Measurements from ENCODE around the gene ROBO4. TPM values are rescaled to one million over a fixed set of nuclear protein-coding genes. Genes with fewer than 3 reads are reported as not detected.
A peak's percentile ranks its signal among the peaks of the same experiment; 100 is the strongest.

ROBO4 gene
- total and polyA plus RNA-seq, 2 of the 13 experiments (the other 11 are each of a cell fraction or from before 2014, with no cell fraction given): 0.07 to 1.1 TPM

DNA sequence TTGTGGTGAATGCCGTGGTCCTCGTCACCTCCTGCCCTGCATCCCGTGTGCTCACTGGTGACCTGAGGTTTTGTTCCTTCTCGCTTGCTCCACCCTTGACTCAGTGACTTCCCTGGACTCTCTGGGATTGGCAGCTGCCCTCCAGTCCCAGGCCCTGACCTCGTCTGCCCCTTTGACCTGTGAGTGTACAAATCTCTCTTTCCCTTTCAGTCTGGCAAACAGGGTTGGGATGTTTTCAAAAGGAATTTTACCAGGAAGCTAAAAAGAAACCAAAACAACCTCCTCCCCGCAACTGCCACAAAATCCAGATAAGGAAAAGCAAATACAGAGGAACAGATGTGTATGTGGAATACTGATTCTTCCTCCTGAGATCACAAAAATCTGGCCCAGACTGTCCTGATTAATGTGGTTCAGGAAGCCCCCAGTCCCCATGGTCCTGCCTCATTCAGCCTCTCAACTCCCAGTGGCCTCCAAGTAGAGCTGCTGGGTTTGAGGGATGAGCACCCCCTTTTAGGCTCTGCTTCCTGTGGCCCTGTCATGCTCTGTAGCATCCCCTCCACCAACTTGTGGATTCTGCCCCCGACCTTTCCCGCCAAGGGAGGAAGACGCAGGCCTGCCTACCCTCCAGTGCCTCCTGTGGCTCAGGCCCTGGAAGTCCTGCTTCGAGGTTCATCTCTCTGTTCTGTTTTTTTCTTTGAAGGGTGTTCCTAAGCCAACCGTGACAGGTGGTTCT, 15.2 kb downstream of the ROBO4 start (continued):
- no peak for TF ChIP-seq ZSCAN20 (CRISPR knock-in tag; IDR thresholded peaks at IDR 0.05; ENCODE audit: borderline replicate concordance)
- TF ChIP-seq HDAC1 (CRISPR knock-in tag; IDR thresholded peaks at IDR 0.05): peak; percentile 87
- no peak for TF ChIP-seq ZNF468 (CRISPR knock-in tag; IDR thresholded peaks at IDR 0.05)
- TF ChIP-seq ZNF558 (CRISPR knock-in tag; IDR thresholded peaks at IDR 0.05; ENCODE audit: borderline replicate concordance): no peak; the same call in 1 of the 2 replicates
- TF ChIP-seq, protein P1, sequence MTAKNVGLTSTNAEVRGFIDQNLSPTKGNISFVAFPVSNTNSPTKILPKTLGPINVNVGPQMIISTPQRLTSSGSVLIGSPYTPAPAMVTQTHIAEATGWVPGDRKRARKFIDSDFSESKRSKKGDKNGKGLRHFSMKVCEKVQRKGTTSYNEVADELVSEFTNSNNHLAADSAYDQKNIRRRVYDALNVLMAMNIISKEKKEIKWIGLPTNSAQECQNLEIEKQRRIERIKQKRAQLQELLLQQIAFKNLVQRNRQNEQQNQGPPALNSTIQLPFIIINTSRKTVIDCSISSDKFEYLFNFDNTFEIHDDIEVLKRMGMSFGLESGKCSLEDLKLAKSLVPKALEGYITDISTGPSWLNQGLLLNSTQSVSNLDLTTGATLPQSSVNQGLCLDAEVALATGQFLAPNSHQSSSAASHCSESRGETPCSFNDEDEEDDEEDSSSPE (CRISPR knock-in tag; IDR thresholded peaks at IDR 0.05): peak; percentile 76
- 0 out of 2 replicates have a peak, but pooled peaks have one; percentile 63 for TF ChIP-seq ZNF788 (CRISPR knock-in tag; IDR thresholded peaks at IDR 0.05; ENCODE audit: borderline replicate concordance)
- TF ChIP-seq MAZ (IDR thresholded peaks at IDR 0.05; ENCODE audit: borderline replicate concordance, low read depth, low read length): no peak
- no peak for TF ChIP-seq MAZ (CRISPR knock-in tag; IDR thresholded peaks at IDR 0.05; ENCODE audit: low read depth)
- TF ChIP-seq ZNF251 (CRISPR knock-in tag; IDR thresholded peaks at IDR 0.05): no peak
- no peak for TF ChIP-seq ZNF7 (CRISPR knock-in tag; IDR thresholded peaks at IDR 0.05)
- peak; percentile 81 for TF ChIP-seq MED1 (CRISPR knock-in tag; IDR thresholded peaks at IDR 0.05)
- TF ChIP-seq MTA1 (CRISPR knock-in tag; IDR thresholded peaks at IDR 0.05; ENCODE audit: borderline replicate concordance): peak; percentile 19; the same call in 1 of the 2 replicates
- no peak; the same call in 1 of the 2 replicates for TF ChIP-seq IRF1 (CRISPR knock-in tag; IDR thresholded peaks at IDR 0.05; ENCODE audit: low read depth)
- TF ChIP-seq NFYC (CRISPR knock-in tag; IDR thresholded peaks at IDR 0.05): 0 out of 2 replicates have a peak, but pooled peaks have one; percentile 25
- TF ChIP-seq, protein P2, sequence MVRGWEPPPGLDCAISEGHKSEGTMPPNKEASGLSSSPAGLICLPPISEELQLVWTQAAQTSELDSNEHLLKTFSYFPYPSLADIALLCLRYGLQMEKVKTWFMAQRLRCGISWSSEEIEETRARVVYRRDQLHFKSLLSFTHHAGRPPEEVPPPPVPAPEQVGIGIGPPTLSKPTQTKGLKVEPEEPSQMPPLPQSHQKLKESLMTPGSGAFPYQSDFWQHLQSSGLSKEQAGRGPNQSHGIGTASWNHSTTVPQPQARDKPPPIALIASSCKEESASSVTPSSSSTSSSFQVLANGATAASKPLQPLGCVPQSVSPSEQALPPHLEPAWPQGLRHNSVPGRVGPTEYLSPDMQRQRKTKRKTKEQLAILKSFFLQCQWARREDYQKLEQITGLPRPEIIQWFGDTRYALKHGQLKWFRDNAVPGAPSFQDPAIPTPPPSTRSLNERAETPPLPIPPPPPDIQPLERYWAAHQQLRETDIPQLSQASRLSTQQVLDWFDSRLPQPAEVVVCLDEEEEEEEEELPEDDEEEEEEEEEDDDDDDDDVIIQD (CRISPR knock-in tag; IDR thresholded peaks at IDR 0.05; ENCODE audit: low read depth): peak; percentile 21; the same call in 1 of the 2 replicates
- TF ChIP-seq ZNF570 (CRISPR knock-in tag; IDR thresholded peaks at IDR 0.05; ENCODE audit: borderline replicate concordance): no peak
- TF ChIP-seq NFE2 (CRISPR knock-in tag; IDR thresholded peaks at IDR 0.05): no peak
- TF ChIP-seq, protein P3, sequence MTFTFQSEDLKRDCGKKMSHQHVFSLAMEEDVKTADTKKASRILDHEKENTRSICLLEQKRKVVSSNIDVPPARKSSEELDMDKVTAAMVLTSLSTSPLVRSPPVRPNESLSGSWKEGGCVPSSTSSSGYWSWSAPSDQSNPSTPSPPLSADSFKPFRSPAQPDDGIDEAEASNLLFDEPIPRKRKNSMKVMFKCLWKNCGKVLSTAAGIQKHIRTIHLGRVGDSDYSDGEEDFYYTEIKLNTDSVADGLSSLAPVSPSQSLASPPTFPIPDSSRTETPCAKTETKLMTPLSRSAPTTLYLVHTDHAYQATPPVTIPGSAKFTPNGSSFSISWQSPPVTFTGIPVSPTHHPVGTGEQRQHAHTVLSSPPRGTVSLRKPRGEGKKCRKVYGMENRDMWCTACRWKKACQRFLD (CRISPR knock-in tag; IDR thresholded peaks at IDR 0.05; ENCODE audit: borderline replicate concordance): no peak
- peak; percentile 69; the same call in 1 of the 2 replicates for TF ChIP-seq ZIK1 (CRISPR knock-in tag; IDR thresholded peaks at IDR 0.05; ENCODE audit: borderline replicate concordance, low read depth)
- peak; percentile 67; the same call in 1 of the 2 replicates for TF ChIP-seq MEIS2 (CRISPR knock-in tag; IDR thresholded peaks at IDR 0.05)
- TF ChIP-seq SNAPC2 (CRISPR knock-in tag; IDR thresholded peaks at IDR 0.05): peak; percentile 36; the same call in 1 of the 2 replicates
- 0 out of 2 replicates have a peak, but pooled peaks have one; percentile 46 for TF ChIP-seq ZNF343 (CRISPR knock-in tag; IDR thresholded peaks at IDR 0.05)
- TF ChIP-seq, protein P4, sequence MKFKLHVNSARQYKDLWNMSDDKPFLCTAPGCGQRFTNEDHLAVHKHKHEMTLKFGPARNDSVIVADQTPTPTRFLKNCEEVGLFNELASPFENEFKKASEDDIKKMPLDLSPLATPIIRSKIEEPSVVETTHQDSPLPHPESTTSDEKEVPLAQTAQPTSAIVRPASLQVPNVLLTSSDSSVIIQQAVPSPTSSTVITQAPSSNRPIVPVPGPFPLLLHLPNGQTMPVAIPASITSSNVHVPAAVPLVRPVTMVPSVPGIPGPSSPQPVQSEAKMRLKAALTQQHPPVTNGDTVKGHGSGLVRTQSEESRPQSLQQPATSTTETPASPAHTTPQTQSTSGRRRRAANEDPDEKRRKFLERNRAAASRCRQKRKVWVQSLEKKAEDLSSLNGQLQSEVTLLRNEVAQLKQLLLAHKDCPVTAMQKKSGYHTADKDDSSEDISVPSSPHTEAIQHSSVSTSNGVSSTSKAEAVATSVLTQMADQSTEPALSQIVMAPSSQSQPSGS (CRISPR knock-in tag; IDR thresholded peaks at IDR 0.05): peak; percentile 57; the same call in 1 of the 2 replicates

Data from HepG2 (cell line).